ENCODE data around the gene PRRC2A. TPM values are rescaled to one million over a fixed set of nuclear protein-coding genes. Genes with fewer than 3 reads are reported as not detected.

The PRRC2A gene
- total and polyA plus RNA-seq, 8 donors, result 49.4 to 125 (median 93.7) TPM

GRCh38 chr6:31687321-31687720, 66.8 kb downstream of the PRRC2A start:
- Histone ChIP-seq H3K4me3 (no peak overlapping the region), H3K36me3 (peaks cover 56 to 81% (median 77%) of the 10 kb centered on the region in 4 donors), H3K9me3 (no peaks in the 10 kb centered on the region), H3K4me1 (peaks cover 4 to 36% (median 21%) of the 10 kb centered on the region in 4 donors), H3K27ac (no peak overlapping the region), H3K27me3 (no peaks in the 10 kb centered on the region)
- no peak for DNase-seq
- intact Hi-C loops (cut with DNase I; ENCODE audit: low total_unique reads), result loop anchor here (10.0 kb wide), 1 partner anchor 77 kb away; the partner anchor contains the start of gene SAPCD1
- 83 to 94% (median 84%) methylated on average over 8 of the region's 8 CpGs for WGBS, 5 donors
- TF ChIP-seq POLR2AphosphoS5 (IDR thresholded peaks at IDR 0.05) (no peak), CTCF (IDR thresholded peaks at IDR 0.05) (no peak), POLR2A (IDR thresholded peaks at IDR 0.05) (no peak), EP300 (IDR thresholded peaks at IDR 0.05) (no peak)

Small RNA genes lying within 50 kb of the gene (small RNA-seq; reads per million reads assigned to genes)
- gene MIR6832 (0 to 0.23 (median 0) reads per million in 4 donors), gene RF00019 (0 reads per million in 4 donors), gene SNORA38 (3.2 to 32.0 (median 10.6) reads per million in 4 donors), gene UQCRHP1 (0 reads per million in 4 donors)

Other genes starting within 250 kb of the PRRC2A start
Only the 30 nearest of the 35 such genes appear.
- 1 to 10 TPM in 1 of 5 donors, under 1 TPM in 2, not detected in 2; 0.29 to 1.7 (median 0.89) TPM for gene MICB, start 122.6 kb upstream of the PRRC2A start, total RNA-seq
- 1 to 10 TPM in 1 of 3 donors, under 1 TPM in 2; 0.76 to 1.4 (median 0.83) TPM for gene MICB, start 122.6 kb upstream of the PRRC2A start, polyA plus RNA-seq
- gene MCCD1, start 91.8 kb upstream of the PRRC2A start, total RNA-seq, result not detected
- gene MCCD1, start 91.8 kb upstream of the PRRC2A start, polyA plus RNA-seq, result not detected
- gene DDX39B, start 78.7 kb upstream of the PRRC2A start, total RNA-seq, result 100 to 1,000 TPM; 198 to 445 (median 248) TPM
- gene DDX39B, start 78.7 kb upstream of the PRRC2A start, polyA plus RNA-seq, result 100 to 1,000 TPM; 255 to 383 (median 255) TPM
- gene ATP6V1G2, start 74.1 kb upstream of the PRRC2A start, total RNA-seq, result 1 to 10 TPM in 2 of 5 donors, under 1 TPM in 1, not detected in 2; 0.87 to 4.6 (median 2.3) TPM
- gene ATP6V1G2, start 74.1 kb upstream of the PRRC2A start, polyA plus RNA-seq, result 1 to 10 TPM in 2 of 3 donors, under 1 TPM in 1; 0.98 to 3.7 (median 1.2) TPM
- 10 to 100 TPM in 4 of 5 donors, under 1 TPM in 1; 0.45 to 51.9 (median 13.6) TPM for gene NFKBIL1, start 73.1 kb upstream of the PRRC2A start, total RNA-seq
- 10 to 100 TPM; 23.9 to 45.1 (median 29.9) TPM for gene NFKBIL1, start 73.1 kb upstream of the PRRC2A start, polyA plus RNA-seq
- gene LTA, start 48.4 kb upstream of the PRRC2A start, total RNA-seq, result not detected
- under 1 TPM in 1 of 3 donors, not detected in 2; 0.18 TPM for gene LTA, start 48.4 kb upstream of the PRRC2A start, polyA plus RNA-seq
- under 1 TPM in 1 of 5 donors, not detected in 4; 0.58 TPM for gene TNF, start 45.1 kb upstream of the PRRC2A start, total RNA-seq
- under 1 TPM in 2 of 3 donors, not detected in 1; 0.28 to 0.31 TPM for gene TNF, start 45.1 kb upstream of the PRRC2A start, polyA plus RNA-seq
- 1 to 10 TPM in 1 of 5 donors, not detected in 4; 4.8 TPM for gene LTB, start 38.3 kb upstream of the PRRC2A start, total RNA-seq
- 10 to 100 TPM in 1 of 3 donors, 1 to 10 TPM in 2; 4.2 to 13.4 (median 9.0) TPM for gene LTB, start 38.3 kb upstream of the PRRC2A start, polyA plus RNA-seq
- gene LST1, start 34.4 kb upstream of the PRRC2A start, total RNA-seq, result 1 to 10 TPM in 2 of 5 donors, not detected in 3; 2.9 to 6.7 TPM
- 10 to 100 TPM in 2 of 3 donors, 1 to 10 TPM in 1; 8.8 to 35.4 (median 26.7) TPM for gene LST1, start 34.4 kb upstream of the PRRC2A start, polyA plus RNA-seq
- gene NCR3, start 27.7 kb upstream of the PRRC2A start, total RNA-seq, result not detected
- under 1 TPM in 1 of 3 donors, not detected in 2; 0.25 TPM for gene NCR3, start 27.7 kb upstream of the PRRC2A start, polyA plus RNA-seq
- 10 to 100 TPM in 2 of 5 donors, 1 to 10 TPM in 2, not detected in 1; 3.2 to 38.3 (median 15.6) TPM for gene AIF1, start 5.5 kb upstream of the PRRC2A start, total RNA-seq
- gene AIF1, start 5.5 kb upstream of the PRRC2A start, polyA plus RNA-seq, result 10 to 100 TPM; 28.2 to 74.2 (median 68.7) TPM
- 100 to 1,000 TPM; 111 to 169 (median 141) TPM for gene BAG6, start 31.9 kb downstream of the PRRC2A start, total RNA-seq
- gene BAG6, start 31.9 kb downstream of the PRRC2A start, polyA plus RNA-seq, result 100 to 1,000 TPM; 157 to 287 (median 180) TPM
- 1 to 10 TPM in 2 of 5 donors, not detected in 3; 1.3 to 1.9 TPM for gene APOM, start 35.2 kb downstream of the PRRC2A start, total RNA-seq
- 10 to 100 TPM in 1 of 3 donors, 1 to 10 TPM in 2; 6.4 to 14.2 (median 6.5) TPM for gene APOM, start 35.2 kb downstream of the PRRC2A start, polyA plus RNA-seq
- 10 to 100 TPM; 12.8 to 44.9 (median 32.0) TPM for gene C6orf47, start 40.1 kb downstream of the PRRC2A start, total RNA-seq
- gene C6orf47, start 40.1 kb downstream of the PRRC2A start, polyA plus RNA-seq, result 10 to 100 TPM; 10.5 to 16.0 (median 13.0) TPM
- 10 to 100 TPM in 4 of 5 donors, 1 to 10 TPM in 1; 5.8 to 36.8 (median 10.6) TPM for gene GPANK1, start 44.3 kb downstream of the PRRC2A start, total RNA-seq
- 10 to 100 TPM; 13.0 to 17.9 (median 13.4) TPM for gene GPANK1, start 44.3 kb downstream of the PRRC2A start, polyA plus RNA-seq
- 100 to 1,000 TPM in 3 of 5 donors, 10 to 100 TPM in 2; 11.3 to 375 (median 142) TPM for gene CSNK2B, start 45.4 kb downstream of the PRRC2A start, total RNA-seq
- gene CSNK2B, start 45.4 kb downstream of the PRRC2A start, polyA plus RNA-seq, result 100 to 1,000 TPM; 152 to 233 (median 181) TPM
- gene LY6G5B, start 49.3 kb downstream of the PRRC2A start, total RNA-seq, result 10 to 100 TPM in 2 of 5 donors, 1 to 10 TPM in 2, not detected in 1; 2.7 to 17.1 (median 10.3) TPM
- gene LY6G5B, start 49.3 kb downstream of the PRRC2A start, polyA plus RNA-seq, result 1 to 10 TPM in 2 of 3 donors, under 1 TPM in 1; 0.44 to 4.7 (median 2.1) TPM
- not detected for gene LY6G5C, start 60.4 kb downstream of the PRRC2A start, total RNA-seq
- gene LY6G5C, start 60.4 kb downstream of the PRRC2A start, polyA plus RNA-seq, result 1 to 10 TPM; 1.8 to 4.9 (median 2.7) TPM
- gene ABHD16A, start 82.6 kb downstream of the PRRC2A start, total RNA-seq, result 100 to 1,000 TPM in 1 of 5 donors, 10 to 100 TPM in 4; 40.9 to 122 (median 49.0) TPM
- 10 to 100 TPM; 15.1 to 48.0 (median 20.4) TPM for gene ABHD16A, start 82.6 kb downstream of the PRRC2A start, polyA plus RNA-seq
- gene LY6G6F, start 86.2 kb downstream of the PRRC2A start, total RNA-seq, result not detected
- gene LY6G6F, start 86.2 kb downstream of the PRRC2A start, polyA plus RNA-seq, result not detected
- gene LY6G6D, start 94.6 kb downstream of the PRRC2A start, total RNA-seq, result not detected
- not detected for gene LY6G6D, start 94.6 kb downstream of the PRRC2A start, polyA plus RNA-seq
- not detected for gene LY6G6C, start 101.0 kb downstream of the PRRC2A start, total RNA-seq
- gene LY6G6C, start 101.0 kb downstream of the PRRC2A start, polyA plus RNA-seq, result under 1 TPM in 1 of 3 donors, not detected in 2; 0.90 TPM
- gene MPIG6B, start 102.7 kb downstream of the PRRC2A start, total RNA-seq, result not detected
- under 1 TPM in 1 of 3 donors, not detected in 2; 0.10 TPM for gene MPIG6B, start 102.7 kb downstream of the PRRC2A start, polyA plus RNA-seq
- gene DDAH2, start 108.6 kb downstream of the PRRC2A start, total RNA-seq, result 100 to 1,000 TPM in 2 of 5 donors, 10 to 100 TPM in 3; 33.3 to 133 (median 76.1) TPM
- 10 to 100 TPM; 52.9 to 73.7 (median 57.9) TPM for gene DDAH2, start 108.6 kb downstream of the PRRC2A start, polyA plus RNA-seq
- 100 to 1,000 TPM in 4 of 5 donors, 10 to 100 TPM in 1; 33.8 to 381 (median 117) TPM for gene CLIC1, start 115.8 kb downstream of the PRRC2A start, total RNA-seq
- gene CLIC1, start 115.8 kb downstream of the PRRC2A start, polyA plus RNA-seq, result 100 to 1,000 TPM; 331 to 597 (median 348) TPM
- 10 to 100 TPM in 4 of 5 donors, 1 to 10 TPM in 1; 4.1 to 66.4 (median 21.4) TPM for gene MSH5, start 119.3 kb downstream of the PRRC2A start, total RNA-seq
- gene MSH5, start 119.3 kb downstream of the PRRC2A start, polyA plus RNA-seq, result 1 to 10 TPM; 2.9 to 9.3 (median 3.2) TPM
- 10 to 100 TPM in 2 of 5 donors, 1 to 10 TPM in 2, not detected in 1; 2.7 to 40.8 (median 7.6) TPM for gene SAPCD1, start 141.9 kb downstream of the PRRC2A start, total RNA-seq
- 1 to 10 TPM; 2.4 to 5.4 (median 2.9) TPM for gene SAPCD1, start 141.9 kb downstream of the PRRC2A start, polyA plus RNA-seq
- 10 to 100 TPM in 1 of 5 donors, 1 to 10 TPM in 3, not detected in 1; 4.2 to 18.3 (median 7.5) TPM for gene VWA7, start 156.6 kb downstream of the PRRC2A start, total RNA-seq
- 1 to 10 TPM; 1.3 to 1.4 (median 1.4) TPM for gene VWA7, start 156.6 kb downstream of the PRRC2A start, polyA plus RNA-seq
- 10 to 100 TPM; 21.6 to 56.5 (median 24.1) TPM for gene VARS1, start 175.0 kb downstream of the PRRC2A start, total RNA-seq
- 10 to 100 TPM; 11.0 to 31.8 (median 27.7) TPM for gene VARS1, start 175.0 kb downstream of the PRRC2A start, polyA plus RNA-seq
- gene LSM2, start 186.3 kb downstream of the PRRC2A start, total RNA-seq, result 10 to 100 TPM in 3 of 5 donors, 1 to 10 TPM in 1, not detected in 1; 6.7 to 34.5 (median 11.4) TPM
- 10 to 100 TPM; 45.2 to 55.8 (median 50.4) TPM for gene LSM2, start 186.3 kb downstream of the PRRC2A start, polyA plus RNA-seq